Sigmoid colon (tissue), 4 donors: ENCODE data around the gene FASTK.

Experiments used
- EP300 ChIP-seq, 4 donors: sonication (generic); formaldehyde crosslinking; IDR thresholded peaks; one replicate each; pipeline ENCODE4 v1.6.1; 2017; ENCODE audit warnings: antibody characterized with exemption in 4 of 4
- POLR2A ChIP-seq, 2 donors: fragments of 450-650 bp; IDR thresholded peaks; one replicate each; pipeline ENCODE4 v1.6.1; 2016; ENCODE audit warnings: antibody characterized with exemption in 2 of 2, mild to moderate bottlenecking in 2 of 2, moderate library complexity in 2 of 2

DNA sequence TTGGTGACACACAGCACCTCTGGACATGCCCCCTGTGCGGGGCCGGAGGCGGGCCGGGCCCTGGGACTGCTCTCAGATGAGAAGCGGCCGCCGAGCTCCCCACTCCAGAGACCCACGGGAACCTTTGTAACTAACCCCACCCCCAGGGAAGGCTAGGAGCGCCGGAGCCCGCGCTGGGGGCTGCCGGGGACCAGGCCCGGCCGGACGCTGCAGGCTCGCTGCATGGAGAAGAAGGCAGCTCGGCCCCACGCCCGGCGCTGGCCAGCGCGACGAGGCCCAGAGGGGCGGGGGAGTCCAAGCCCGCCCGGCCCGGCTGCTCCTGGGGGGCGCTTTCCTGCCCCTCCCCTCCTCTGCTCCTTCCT, 42.2 kb upstream of the FASTK start:
- TF ChIP-seq EP300 (IDR thresholded peaks at IDR 0.05) = no peak
- TF ChIP-seq POLR2A (IDR thresholded peaks at IDR 0.05) = no peak
